Measurements from ENCODE around the gene MBD3L3. TPM values are rescaled to one million over a fixed set of nuclear protein-coding genes. Genes with fewer than 3 reads are reported as not detected.
A peak's percentile ranks its signal among the peaks of the same experiment; 100 is the strongest.

MBD3L3 gene
- total RNA-seq, 2 donors from 2014 or later = not detected

- no peaks in the 10 kb centered on the region for H3K36me3 ChIP-seq (ENCODE audit: control insufficient read depth, insufficient read depth, low read length)
- Mint-ChIP-seq H3K36me3 (ENCODE audit: low read depth) (peaks cover 28% of the 10 kb centered on the region), H3K4me3 (peak overlapping the region; percentile 84), H3K27me3 (ENCODE audit: insufficient read depth) (peaks cover 9% of the 10 kb centered on the region), H3K9me3 (peaks cover 46% of the 10 kb centered on the region), H3K4me1 (no peaks in the 10 kb centered on the region), H3K27ac (peak overlapping the region; percentile 96)
- H3K27ac ChIP-seq (ENCODE audit: low read depth, low read length) = no peak overlapping the region
- no peak for DNase-seq
- 89 to 95% methylated on average over 1 to 3 of the region's 3 CpGs for WGBS, 2 experiments (ENCODE audit: insufficient coverage in 1 of 2, insufficient read length in 1 of 2)
- TF ChIP-seq, protein P1, sequence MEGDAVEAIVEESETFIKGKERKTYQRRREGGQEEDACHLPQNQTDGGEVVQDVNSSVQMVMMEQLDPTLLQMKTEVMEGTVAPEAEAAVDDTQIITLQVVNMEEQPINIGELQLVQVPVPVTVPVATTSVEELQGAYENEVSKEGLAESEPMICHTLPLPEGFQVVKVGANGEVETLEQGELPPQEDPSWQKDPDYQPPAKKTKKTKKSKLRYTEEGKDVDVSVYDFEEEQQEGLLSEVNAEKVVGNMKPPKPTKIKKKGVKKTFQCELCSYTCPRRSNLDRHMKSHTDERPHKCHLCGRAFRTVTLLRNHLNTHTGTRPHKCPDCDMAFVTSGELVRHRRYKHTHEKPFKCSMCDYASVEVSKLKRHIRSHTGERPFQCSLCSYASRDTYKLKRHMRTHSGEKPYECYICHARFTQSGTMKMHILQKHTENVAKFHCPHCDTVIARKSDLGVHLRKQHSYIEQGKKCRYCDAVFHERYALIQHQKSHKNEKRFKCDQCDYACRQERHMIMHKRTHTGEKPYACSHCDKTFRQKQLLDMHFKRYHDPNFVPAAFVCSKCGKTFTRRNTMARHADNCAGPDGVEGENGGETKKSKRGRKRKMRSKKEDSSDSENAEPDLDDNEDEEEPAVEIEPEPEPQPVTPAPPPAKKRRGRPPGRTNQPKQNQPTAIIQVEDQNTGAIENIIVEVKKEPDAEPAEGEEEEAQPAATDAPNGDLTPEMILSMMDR (conservative IDR thresholded peaks at IDR 0.05) = no peak
- peaks cover 2% of the 10 kb centered on the region for H3K4me1 ChIP-seq (ENCODE audit: control insufficient read depth, insufficient read depth, low read length)
- peaks cover 32% of the 10 kb centered on the region for H3K9me3 ChIP-seq (ENCODE audit: control insufficient read depth, low read length)
- H3K9ac ChIP-seq (ENCODE audit: extremely low read depth, low read length, poor library complexity, severe bottlenecking) = no peak overlapping the region
- peak overlapping the region; percentile 92 for H3K4me3 ChIP-seq (ENCODE audit: low read length)
- no peaks in the 10 kb centered on the region for H3K27me3 ChIP-seq (ENCODE audit: control insufficient read depth, insufficient read depth, low read length, poor library complexity, severe bottlenecking)
Measured at GRCh38 chr19:7098096-7098495, 39.6 kb upstream of the MBD3L3 start.

DNA sequence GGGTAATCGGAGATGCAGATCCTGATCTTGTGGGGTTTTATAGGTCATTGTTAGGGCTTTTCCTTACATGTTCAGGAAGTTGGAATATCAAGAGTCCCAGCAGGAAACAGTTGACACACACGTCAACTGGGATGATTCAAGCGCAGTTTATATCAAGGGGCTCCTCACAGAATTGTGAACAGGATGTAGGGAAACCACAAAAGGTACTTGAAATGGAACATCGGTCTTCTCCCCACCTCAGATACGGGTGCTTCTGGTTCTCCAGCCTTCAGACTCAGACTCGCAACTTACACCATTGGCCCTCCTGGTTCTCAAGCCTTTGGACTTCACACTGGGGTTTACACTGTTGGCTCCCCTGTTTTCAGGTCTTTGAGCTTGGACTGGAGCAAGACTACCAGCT is 30.5 kb upstream of the MBD3L3 start:
- H3K36me3 ChIP-seq (ENCODE audit: control insufficient read depth, insufficient read depth, low read length) = peaks cover 38% of the 10 kb centered on the region
- peaks cover 97% of the 10 kb centered on the region for H3K9me3 Mint-ChIP-seq
- H3K4me1 Mint-ChIP-seq = no peaks in the 10 kb centered on the region

GRCh38 chr19:7083076-7083956 is 24.8 kb upstream of the MBD3L3 start:
- Mint-ChIP-seq H3K9me3 (peaks cover 99% of the 10 kb centered on the region), H3K4me3 (no peak overlapping the region), H3K27me3 (ENCODE audit: insufficient read depth) (no peaks in the 10 kb centered on the region), H3K36me3 (ENCODE audit: low read depth) (peaks cover 83% of the 10 kb centered on the region), H3K4me1 (no peaks in the 10 kb centered on the region), H3K27ac (no peak overlapping the region)
- no peak overlapping the region for H3K9ac ChIP-seq (ENCODE audit: extremely low read depth, low read length, poor library complexity, severe bottlenecking)
- peak; percentile 47 for DNase-seq
- H3K27me3 ChIP-seq (ENCODE audit: control insufficient read depth, insufficient read depth, low read length, poor library complexity, severe bottlenecking) = no peaks in the 10 kb centered on the region
- H3K27ac ChIP-seq (ENCODE audit: low read depth, low read length) = no peak overlapping the region
- peaks cover 72% of the 10 kb centered on the region for H3K36me3 ChIP-seq (ENCODE audit: control insufficient read depth, insufficient read depth, low read length)
- H3K4me1 ChIP-seq (ENCODE audit: control insufficient read depth, insufficient read depth, low read length) = no peaks in the 10 kb centered on the region
- peak overlapping the region; percentile 79 for H3K4me3 ChIP-seq (ENCODE audit: low read length)
- peaks cover 100% of the 10 kb centered on the region for H3K9me3 ChIP-seq (ENCODE audit: control insufficient read depth, low read length)
- TF ChIP-seq, protein P1 (conservative IDR thresholded peaks at IDR 0.05) = no peak
- WGBS, 2 experiments (ENCODE audit: insufficient coverage in 1 of 2, insufficient read length in 1 of 2) = 89 to 95% methylated on average over 6 to 15 of the region's 15 CpGs

More for the DNA sequence above, 30.5 kb upstream of the MBD3L3 start:
- no peaks in the 10 kb centered on the region for H3K27me3 ChIP-seq (ENCODE audit: control insufficient read depth, insufficient read depth, low read length, poor library complexity, severe bottlenecking)
- no peak overlapping the region for H3K27ac ChIP-seq (ENCODE audit: low read depth, low read length)
- no peak for DNase-seq
- 95 to 97% methylated on average over 6 of the region's 6 CpGs for WGBS, 2 experiments (ENCODE audit: insufficient coverage in 1 of 2, insufficient read length in 1 of 2)
- Mint-ChIP-seq H3K27ac (no peak overlapping the region), H3K4me3 (no peak overlapping the region), H3K36me3 (ENCODE audit: low read depth) (peaks cover 72% of the 10 kb centered on the region), H3K27me3 (ENCODE audit: insufficient read depth) (no peaks in the 10 kb centered on the region)
- H3K4me3 ChIP-seq (ENCODE audit: low read length) = no peak overlapping the region
- H3K4me1 ChIP-seq (ENCODE audit: control insufficient read depth, insufficient read depth, low read length) = no peaks in the 10 kb centered on the region
- no peak overlapping the region for H3K9ac ChIP-seq (ENCODE audit: extremely low read depth, low read length, poor library complexity, severe bottlenecking)
- H3K9me3 ChIP-seq (ENCODE audit: control insufficient read depth, low read length) = peaks cover 71% of the 10 kb centered on the region
- TF ChIP-seq, protein P1 (conservative IDR thresholded peaks at IDR 0.05) = no peak
